HEK293 (cell line): ENCODE data around the gene VSIR.

ENCODE experiments used
- KLF16 ChIP-seq: fragments of 450-650 bp; formaldehyde crosslinking; IDR thresholded peaks from 2 replicates; pipeline ENCODE4 v1.5.1; 2017; ENCODE audit warnings: missing biosample characterization, missing genetic modification characterization
- MYNN ChIP-seq: fragments of 450-650 bp; formaldehyde crosslinking; IDR thresholded peaks from 2 replicates; pipeline ENCODE4 v1.5.1; 2016; ENCODE audit warnings: missing biosample characterization, missing genetic modification characterization, borderline replicate concordance
- ZNF23 ChIP-seq: fragments of 450-650 bp; formaldehyde crosslinking; IDR thresholded peaks from 2 replicates; pipeline ENCODE4 v1.5.1; 2016; ENCODE audit warnings: missing biosample characterization, missing genetic modification characterization, borderline replicate concordance
- ZNF292 ChIP-seq: fragments of 450-650 bp; formaldehyde crosslinking; IDR thresholded peaks from 2 replicates; pipeline ENCODE4 v1.5.1; 2016; ENCODE audit warnings: low read depth, missing biosample characterization, missing genetic modification characterization, borderline replicate concordance
- ZNF48 ChIP-seq: fragments of 450-650 bp; formaldehyde crosslinking; IDR thresholded peaks from 2 replicates; pipeline ENCODE4 v1.5.1; 2016; ENCODE audit warnings: missing biosample characterization, missing genetic modification characterization
- TF ChIP-seq, protein P1 (sequence below): fragments of 450-650 bp; formaldehyde crosslinking; conservative IDR thresholded peaks from 2 replicates; pipeline ENCODE4 v1.5.1; 2016; ENCODE audit warnings: low read depth, missing biosample characterization, missing genetic modification characterization
- TF ChIP-seq, protein P2 (sequence below): fragments of 450-650 bp; formaldehyde crosslinking; IDR thresholded peaks from 2 replicates; pipeline ENCODE4 v1.5.1; 2016; ENCODE audit warnings: missing biosample characterization, missing genetic modification characterization

DNA sequence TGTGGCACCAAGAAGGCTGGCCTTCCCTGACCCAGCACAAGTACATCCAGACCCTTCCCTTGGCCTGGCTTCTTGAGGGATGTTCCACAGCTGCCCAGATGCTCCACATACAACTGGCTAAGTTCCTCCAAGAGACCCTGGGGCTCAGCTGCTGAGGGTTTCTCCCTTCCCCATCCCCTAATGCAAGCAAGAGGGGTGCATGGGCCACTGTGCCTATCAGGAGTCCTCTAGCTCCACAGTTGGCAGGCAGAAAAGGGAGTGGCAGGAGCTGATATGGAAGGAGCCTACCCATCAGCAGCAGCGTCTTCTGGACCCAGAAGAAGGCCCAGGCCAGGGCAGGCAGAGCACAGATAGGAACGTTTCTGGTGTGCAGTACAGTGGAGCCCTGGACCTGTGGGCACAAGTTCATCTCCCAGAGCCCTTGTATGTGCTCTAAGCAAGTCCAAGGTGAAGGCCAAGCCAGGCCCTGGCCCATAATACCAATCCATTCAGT lies 26.2 kb downstream of the VSIR start:
- TF ChIP-seq MYNN (tag by site-specific recombination) (no peak), ZNF23 (tag by site-specific recombination) (no peak), ZNF48 (tag by site-specific recombination) (no peak), KLF16 (no peak), ZNF292 (tag by site-specific recombination) (no peak)
- TF ChIP-seq, protein P1, sequence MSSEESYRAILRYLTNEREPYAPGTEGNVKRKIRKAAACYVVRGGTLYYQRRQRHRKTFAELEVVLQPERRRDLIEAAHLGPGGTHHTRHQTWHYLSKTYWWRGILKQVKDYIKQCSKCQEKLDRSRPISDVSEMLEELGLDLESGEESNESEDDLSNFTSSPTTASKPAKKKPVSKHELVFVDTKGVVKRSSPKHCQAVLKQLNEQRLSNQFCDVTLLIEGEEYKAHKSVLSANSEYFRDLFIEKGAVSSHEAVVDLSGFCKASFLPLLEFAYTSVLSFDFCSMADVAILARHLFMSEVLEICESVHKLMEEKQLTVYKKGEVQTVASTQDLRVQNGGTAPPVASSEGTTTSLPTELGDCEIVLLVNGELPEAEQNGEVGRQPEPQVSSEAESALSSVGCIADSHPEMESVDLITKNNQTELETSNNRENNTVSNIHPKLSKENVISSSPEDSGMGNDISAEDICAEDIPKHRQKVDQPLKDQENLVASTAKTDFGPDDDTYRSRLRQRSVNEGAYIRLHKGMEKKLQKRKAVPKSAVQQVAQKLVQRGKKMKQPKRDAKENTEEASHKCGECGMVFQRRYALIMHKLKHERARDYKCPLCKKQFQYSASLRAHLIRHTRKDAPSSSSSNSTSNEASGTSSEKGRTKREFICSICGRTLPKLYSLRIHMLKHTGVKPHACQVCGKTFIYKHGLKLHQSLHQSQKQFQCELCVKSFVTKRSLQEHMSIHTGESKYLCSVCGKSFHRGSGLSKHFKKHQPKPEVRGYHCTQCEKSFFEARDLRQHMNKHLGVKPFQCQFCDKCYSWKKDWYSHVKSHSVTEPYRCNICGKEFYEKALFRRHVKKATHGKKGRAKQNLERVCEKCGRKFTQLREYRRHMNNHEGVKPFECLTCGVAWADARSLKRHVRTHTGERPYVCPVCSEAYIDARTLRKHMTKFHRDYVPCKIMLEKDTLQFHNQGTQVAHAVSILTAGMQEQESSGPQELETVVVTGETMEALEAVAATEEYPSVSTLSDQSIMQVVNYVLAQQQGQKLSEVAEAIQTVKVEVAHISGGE (tag by site-specific recombination) = no peak
- TF ChIP-seq, protein P2, sequence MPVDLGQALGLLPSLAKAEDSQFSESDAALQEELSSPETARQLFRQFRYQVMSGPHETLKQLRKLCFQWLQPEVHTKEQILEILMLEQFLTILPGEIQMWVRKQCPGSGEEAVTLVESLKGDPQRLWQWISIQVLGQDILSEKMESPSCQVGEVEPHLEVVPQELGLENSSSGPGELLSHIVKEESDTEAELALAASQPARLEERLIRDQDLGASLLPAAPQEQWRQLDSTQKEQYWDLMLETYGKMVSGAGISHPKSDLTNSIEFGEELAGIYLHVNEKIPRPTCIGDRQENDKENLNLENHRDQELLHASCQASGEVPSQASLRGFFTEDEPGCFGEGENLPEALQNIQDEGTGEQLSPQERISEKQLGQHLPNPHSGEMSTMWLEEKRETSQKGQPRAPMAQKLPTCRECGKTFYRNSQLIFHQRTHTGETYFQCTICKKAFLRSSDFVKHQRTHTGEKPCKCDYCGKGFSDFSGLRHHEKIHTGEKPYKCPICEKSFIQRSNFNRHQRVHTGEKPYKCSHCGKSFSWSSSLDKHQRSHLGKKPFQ (tag by site-specific recombination) = no peak
